SK-N-SH treated with all-trans-retinoic acid at 6 μM for 48 hours (cell line): ENCODE results near the gene SPART.

Experiments used
- ARNTL ChIP-seq: fragments of 450-650 bp; formaldehyde crosslinking; IDR thresholded peaks from 2 replicates; pipeline ENCODE4 v1.5.0; 2020; ENCODE audit warnings: low read depth, mild to moderate bottlenecking, moderate library complexity, borderline replicate concordance
- BACH2 ChIP-seq: fragments of 250-450 bp; sonication (Bioruptor Pico); IDR thresholded peaks from 2 replicates; pipeline ENCODE4 v1.9.0; 2021; ENCODE audit warnings: mild to moderate bottlenecking, borderline replicate concordance
- CSRNP3 ChIP-seq: fragments of 250-450 bp; sonication (Bioruptor Pico); IDR thresholded peaks from 2 replicates; pipeline ENCODE4 v1.5.1; 2021; ENCODE audit warnings: mild to moderate bottlenecking, moderate library complexity
- ESRRG ChIP-seq: fragments of 250-450 bp; sonication (Bioruptor Pico); IDR thresholded peaks from 2 replicates; pipeline ENCODE4 v1.6.1; 2021; ENCODE audit warnings: mild to moderate bottlenecking
- OSR1 ChIP-seq: fragments of 250-450 bp; sonication (Bioruptor Pico); IDR thresholded peaks from 2 replicates; pipeline ENCODE4 v1.8.0; 2022; ENCODE audit warnings: moderate library complexity, mild to moderate bottlenecking, inconsistent platforms
- PPARA ChIP-seq: fragments of 250-450 bp; sonication (Bioruptor Pico); IDR thresholded peaks from 2 replicates; pipeline ENCODE4 v1.5.0; 2020; ENCODE audit warnings: mild to moderate bottlenecking, borderline replicate concordance
- ZC3H10 ChIP-seq: fragments of 250-450 bp; sonication (Bioruptor Pico); IDR thresholded peaks from 2 replicates; pipeline ENCODE4 v1.5.1; 2021; ENCODE audit warnings: mild to moderate bottlenecking, moderate library complexity
- ZFP3 ChIP-seq: fragments of 250-450 bp; sonication (Bioruptor Pico); IDR thresholded peaks from 2 replicates; pipeline ENCODE4 v1.5.0; 2020; ENCODE audit warnings: mild to moderate bottlenecking, moderate library complexity
- ZFP30 ChIP-seq: fragments of 450-650 bp; formaldehyde crosslinking; IDR thresholded peaks from 2 replicates; pipeline ENCODE4 v1.5.0; 2022; ENCODE audit warnings: mild to moderate bottlenecking, moderate library complexity
- ZNF565 ChIP-seq: fragments of 450-650 bp; formaldehyde crosslinking; conservative IDR thresholded peaks from 2 replicates; pipeline ENCODE4 v1.5.0; 2020; ENCODE audit warnings: low read depth, mild to moderate bottlenecking, moderate library complexity
- ZNF8 ChIP-seq: fragments of 450-650 bp; formaldehyde crosslinking; IDR thresholded peaks from 2 replicates; pipeline ENCODE4 v1.5.0; 2020; ENCODE audit warnings: mild to moderate bottlenecking, moderate library complexity
- TF ChIP-seq, protein P1 (sequence below): fragments of 250-450 bp; sonication (Bioruptor Pico); IDR thresholded peaks from 2 replicates; pipeline ENCODE4 v1.8.0; 2020; ENCODE audit warnings: mild to moderate bottlenecking, moderate library complexity, borderline replicate concordance
- TF ChIP-seq, protein P2 (sequence below): fragments of 250-450 bp; sonication (Bioruptor Pico); IDR thresholded peaks from 2 replicates; pipeline ENCODE4 v1.8.0; 2021; ENCODE audit warnings: low read depth, mild to moderate bottlenecking, moderate library complexity, borderline replicate concordance

- TF ChIP-seq BACH2 (CRISPR knock-in tag) (no peak), CSRNP3 (CRISPR knock-in tag) (no peak), OSR1 (CRISPR knock-in tag) (no peak), ZNF565 (CRISPR knock-in tag) (no peak), ZFP3 (no peak), ZC3H10 (CRISPR knock-in tag) (no peak), ZNF8 (CRISPR knock-in tag) (no peak), ZFP30 (CRISPR knock-in tag) (no peak), ESRRG (no peak), ARNTL (CRISPR knock-in tag) (no peak), PPARA (no peak)
- TF ChIP-seq, protein P1, sequence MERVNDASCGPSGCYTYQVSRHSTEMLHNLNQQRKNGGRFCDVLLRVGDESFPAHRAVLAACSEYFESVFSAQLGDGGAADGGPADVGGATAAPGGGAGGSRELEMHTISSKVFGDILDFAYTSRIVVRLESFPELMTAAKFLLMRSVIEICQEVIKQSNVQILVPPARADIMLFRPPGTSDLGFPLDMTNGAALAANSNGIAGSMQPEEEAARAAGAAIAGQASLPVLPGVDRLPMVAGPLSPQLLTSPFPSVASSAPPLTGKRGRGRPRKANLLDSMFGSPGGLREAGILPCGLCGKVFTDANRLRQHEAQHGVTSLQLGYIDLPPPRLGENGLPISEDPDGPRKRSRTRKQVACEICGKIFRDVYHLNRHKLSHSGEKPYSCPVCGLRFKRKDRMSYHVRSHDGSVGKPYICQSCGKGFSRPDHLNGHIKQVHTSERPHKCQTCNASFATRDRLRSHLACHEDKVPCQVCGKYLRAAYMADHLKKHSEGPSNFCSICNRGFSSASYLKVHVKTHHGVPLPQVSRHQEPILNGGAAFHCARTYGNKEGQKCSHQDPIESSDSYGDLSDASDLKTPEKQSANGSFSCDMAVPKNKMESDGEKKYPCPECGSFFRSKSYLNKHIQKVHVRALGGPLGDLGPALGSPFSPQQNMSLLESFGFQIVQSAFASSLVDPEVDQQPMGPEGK (CRISPR knock-in tag) = no peak
- TF ChIP-seq, protein P2, sequence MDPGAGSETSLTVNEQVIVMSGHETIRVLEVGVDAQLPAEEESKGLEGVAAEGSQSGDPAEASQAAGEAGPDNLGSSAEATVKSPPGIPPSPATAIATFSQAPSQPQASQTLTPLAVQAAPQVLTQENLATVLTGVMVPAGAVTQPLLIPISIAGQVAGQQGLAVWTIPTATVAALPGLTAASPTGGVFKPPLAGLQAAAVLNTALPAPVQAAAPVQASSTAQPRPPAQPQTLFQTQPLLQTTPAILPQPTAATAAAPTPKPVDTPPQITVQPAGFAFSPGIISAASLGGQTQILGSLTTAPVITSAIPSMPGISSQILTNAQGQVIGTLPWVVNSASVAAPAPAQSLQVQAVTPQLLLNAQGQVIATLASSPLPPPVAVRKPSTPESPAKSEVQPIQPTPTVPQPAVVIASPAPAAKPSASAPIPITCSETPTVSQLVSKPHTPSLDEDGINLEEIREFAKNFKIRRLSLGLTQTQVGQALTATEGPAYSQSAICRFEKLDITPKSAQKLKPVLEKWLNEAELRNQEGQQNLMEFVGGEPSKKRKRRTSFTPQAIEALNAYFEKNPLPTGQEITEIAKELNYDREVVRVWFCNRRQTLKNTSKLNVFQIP (CRISPR knock-in tag) = no peak
These were observed 35.8 kb upstream of the SPART start for GRCh38 chr13:36382030-36382429.
